HEK293T (cell line): Measurements from ENCODE around the gene CUBN.

Experiments used
- BHLHE40 ChIP-seq: fragments of 450-650 bp; IDR thresholded peaks from 2 replicates; pipeline ENCODE4 v1.6.1; 2016; ENCODE audit warnings: mild to moderate bottlenecking, moderate library complexity, borderline replicate concordance
- CTBP1 ChIP-seq: fragments of 450-650 bp; IDR thresholded peaks from 2 replicates; pipeline ENCODE4 v1.6.1; 2016; ENCODE audit warnings: borderline replicate concordance
- FOXA1 ChIP-seq: fragments of 450-650 bp; IDR thresholded peaks from 2 replicates; pipeline ENCODE4 v1.6.1; 2016; ENCODE audit warnings: mild to moderate bottlenecking
- FOXK2 ChIP-seq: fragments of 450-650 bp; IDR thresholded peaks from 2 replicates; pipeline ENCODE4 v1.6.1; 2016; ENCODE audit warnings: mild to moderate bottlenecking
- LEF1 ChIP-seq: fragments of 450-650 bp; IDR thresholded peaks from 2 replicates; pipeline ENCODE4 v1.6.1; 2017; ENCODE audit warnings: mild to moderate bottlenecking, borderline replicate concordance
- SP1 ChIP-seq: fragments of 450-650 bp; IDR thresholded peaks from 2 replicates; pipeline ENCODE4 v1.6.1; 2017
- SUZ12 ChIP-seq: fragments of 450-650 bp; IDR thresholded peaks from 2 replicates; pipeline ENCODE4 v1.6.1; 2016; ENCODE audit warnings: mild to moderate bottlenecking
- ZNF384 ChIP-seq: fragments of 450-650 bp; IDR thresholded peaks from 2 replicates; pipeline ENCODE4 v1.6.1; 2016
- TF ChIP-seq, protein P1 (sequence below): fragments of 450-650 bp; IDR thresholded peaks from 2 replicates; pipeline ENCODE4 v1.6.1; 2016

DNA sequence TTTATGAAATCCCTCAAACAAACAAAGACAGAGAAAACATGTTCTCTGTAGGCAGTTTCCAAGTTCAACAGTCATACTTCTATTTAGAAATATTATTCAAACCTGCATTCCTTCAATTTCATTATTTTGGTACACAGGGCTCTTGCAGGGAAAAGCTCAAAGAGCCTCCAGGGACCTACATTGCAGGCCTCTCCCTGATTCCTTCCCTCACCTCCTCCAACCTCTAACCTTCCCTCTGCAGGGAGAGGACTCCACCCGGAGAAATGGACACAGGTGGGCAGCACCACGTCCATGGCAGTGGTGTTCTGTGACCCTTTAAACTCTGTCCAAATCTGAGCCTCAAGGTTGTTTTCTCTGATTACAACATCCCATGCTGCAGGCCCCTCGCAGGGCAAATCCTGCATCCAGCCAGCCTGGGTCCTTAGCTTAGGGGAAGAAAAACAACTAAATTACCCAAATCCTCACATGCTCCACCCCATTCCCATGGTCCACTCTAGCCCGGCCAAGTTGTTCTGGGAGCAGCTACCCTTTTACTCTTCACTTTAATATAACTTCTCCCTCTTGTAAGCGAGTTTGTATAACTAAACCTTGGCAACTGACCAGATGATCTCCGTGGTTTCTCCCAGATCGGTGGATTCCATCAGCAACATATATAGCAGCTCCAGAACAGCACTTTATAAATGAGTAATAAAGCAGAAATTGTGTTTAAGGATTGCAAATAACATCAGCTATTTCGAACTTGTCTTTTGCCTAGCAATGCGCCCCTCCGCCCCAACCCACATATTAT, 129.8 kb downstream of the CUBN start:
- TF ChIP-seq BHLHE40, result no peak
- no peak for TF ChIP-seq SUZ12
- TF ChIP-seq, protein P1, sequence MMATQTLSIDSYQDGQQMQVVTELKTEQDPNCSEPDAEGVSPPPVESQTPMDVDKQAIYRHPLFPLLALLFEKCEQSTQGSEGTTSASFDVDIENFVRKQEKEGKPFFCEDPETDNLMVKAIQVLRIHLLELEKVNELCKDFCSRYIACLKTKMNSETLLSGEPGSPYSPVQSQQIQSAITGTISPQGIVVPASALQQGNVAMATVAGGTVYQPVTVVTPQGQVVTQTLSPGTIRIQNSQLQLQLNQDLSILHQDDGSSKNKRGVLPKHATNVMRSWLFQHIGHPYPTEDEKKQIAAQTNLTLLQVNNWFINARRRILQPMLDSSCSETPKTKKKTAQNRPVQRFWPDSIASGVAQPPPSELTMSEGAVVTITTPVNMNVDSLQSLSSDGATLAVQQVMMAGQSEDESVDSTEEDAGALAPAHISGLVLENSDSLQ, result no peak
- no peak for TF ChIP-seq LEF1
- no peak for TF ChIP-seq FOXA1
- TF ChIP-seq FOXK2, result no peak
- TF ChIP-seq SP1, result no peak
- no peak for TF ChIP-seq CTBP1
- no peak for TF ChIP-seq ZNF384
